ENCODE measurements around the gene NCF1.
"Not testable (repeated sequence)": the region's sequence is repeated elsewhere in the genome, so short reads cannot be mapped to it uniquely, and the experiment has no call there.

GRCh38 chr7:74789200-74789736 lies 15.5 kb downstream of the NCF1 start:
- TF ChIP-seq CTCF, EP300 (IDR thresholded peaks at IDR 0.05): not testable (repeated sequence)

Data from tibial nerve (tissue), 4 donors.